Heart right ventricle (tissue), 16 donors: ENCODE measurements around the gene ORC5. TPM values are rescaled to one million over a fixed set of nuclear protein-coding genes. Genes with fewer than 3 reads are reported as not detected.

Experiments
- ATAC-seq, 8 donors: fragments of 200-7000 bp; cut with Tn5 transposase; one replicate each; pipeline ENCODE4 v1.9.1; 2020; ENCODE audit warnings: mild to moderate bottlenecking in 8 of 8, moderate library complexity in 8 of 8, moderate number of reproducible peaks in 1 of 8
- DNase-seq, 2 donors: peaks; one replicate each; pipeline ENCODE4 v3.0.0-alpha.2; 2020
- H3K27ac ChIP-seq, 10 donors: fragments of 200-600 bp; sonication (generic) in 2 of 10; one replicate each; pipeline versions ENCODE4 v1.5.0 to v1.8.0; 2020 to 2022; ENCODE audit warnings: mild to moderate bottlenecking in 3 of 10
- H3K27me3 ChIP-seq, 7 donors: fragments of 200-600 bp; one replicate each; pipeline ENCODE4 v1.8.0; 2021 to 2022; ENCODE audit warnings: mild to moderate bottlenecking in 2 of 7
- H3K36me3 ChIP-seq, 9 donors: fragments of 200-600 bp; sonication (generic) in 1 of 9; one replicate each; pipeline versions ENCODE4 v1.5.0 to v1.8.0; 2020 to 2022; ENCODE audit warnings: mild to moderate bottlenecking in 2 of 9
- H3K4me1 ChIP-seq, 9 donors: fragments of 200-600 bp; sonication (generic) in 1 of 9; one replicate each; pipeline versions ENCODE4 v1.5.0 to v1.8.0; 2020 to 2022; ENCODE audit warnings: mild to moderate bottlenecking in 4 of 9
- H3K4me3 ChIP-seq, 10 donors: fragments of 200-600 bp; sonication (generic) in 2 of 10; one replicate each; pipeline versions ENCODE4 v1.5.0 to v1.8.0; 2020 to 2022; ENCODE audit warnings: mild to moderate bottlenecking in 7 of 10, moderate library complexity in 2 of 10
- H3K9me3 ChIP-seq, 11 donors: fragments of 200-600 bp in 10 of 11; sonication (generic) in 2 of 11; one replicate each; pipeline versions ENCODE4 v1.5.0 to v1.8.0; 2013 to 2022; ENCODE audit warnings: mild to moderate bottlenecking in 2 of 11, control low read depth in 1 of 11, moderate library complexity in 1 of 11
- CTCF ChIP-seq, 9 donors: fragments of 200-600 bp; sonication (generic) in 2 of 9; IDR thresholded peaks; one replicate each; pipeline versions ENCODE4 v1.5.0 to v1.8.0; 2021 to 2022; ENCODE audit warnings: antibody characterized with exemption in 9 of 9, mild to moderate bottlenecking in 5 of 9, moderate library complexity in 1 of 9
- WGBS, 2 donors: extraction: QIAGEN DNeasy Blood & Tissue Kit; methylation state at CpG; one replicate each; pipeline ENCODE4 v1.1.7; 2013; ENCODE audit warnings: inconsistent platforms in 1 of 2; 5-methylcytosine and 5-hydroxymethylcytosine counted together
- intact Hi-C, 10 donors: fragments of 100-400 bp; cut with DNase I; formaldehyde crosslinking; loops; one replicate each; pipeline versions ENCODE4 v1.11.1 to v1.14.2; 2022
- polyA plus RNA-seq, 2 donors: library from polyadenylated mRNA; stranded (reverse); fragments of 200-250 nt; gene quantifications; one replicate each; pipeline ENCODE4 v1.2.3, GENCODE V29; 2013
- total RNA-seq, 10 donors: library from RNA; stranded (reverse); fragmentation: NEBNext Ultra II Directional in 3 of 10; extraction: Animal tissue kit (Norgen Biotek cat#: 25700) in 3 of 10; gene quantifications; one replicate each; pipeline versions ENCODE4 v1.2.1 to v1.2.4, GENCODE V29; 2021 to 2023
- donor health status: Arrhythmogenic right ventricular cardiomyopathy.
- donor health status: ischemic (EF 13 %, LVEDD 7.1; RV severe dilation, severe dysfunction).
- donor health status: healthy with polysubstance abuse.
- donor health status: DM: no; HTN: yes; CAD: no.
- donor health status: DM: no; HTN: no; CAD: no.
- donor health status: ischemic (EF 25% LVEDD 6.9; RV normal size, moderate dysfunction).
- donor health status: ischemic (EF 25% LVEDD 5.7; RV mildly dilated, moderate dysfunction).
- donor health status: healthy.
- donor health status: DM: yes; HTN: yes; CAD: no.
- donor health status: Ischemic cardiomyopathy.
- donor health status: ischemic (EF 35%, LVEDD 5.7; RV mildly dilated, moderate dysfunction).
- donor health status: nonischemic (EF 11% LVEDD 7.7; RV severe dilation, severe dysfunction).
- donor health status: DM: yes; HTN: yes; CAD: no.
- donor health status: PGD.
- donor health status: ischemic (EF 29% LVEDD 5.4; RV normal size, mild dysfunction).
- donor health status: nonischemic (EF 23%, LVEDD 6.1; RV moderate dilation, normal function).

The ORC5 gene
- total and polyA plus RNA-seq, 12 donors, result 3.2 to 12.0 (median 6.9) TPM

- no peak for DNase-seq
- ATAC-seq, result no peak
These were observed 69.8 kb downstream of the ORC5 start for GRCh38 chr7:104137971-104138370.

GRCh38 chr7:104137511-104137910 lies 70.3 kb downstream of the ORC5 start:
- no peaks in the 10 kb centered on the region for H3K9me3 ChIP-seq
- H3K4me3 ChIP-seq, result no peak overlapping the region
- H3K27ac ChIP-seq, result no peak overlapping the region
- intact Hi-C loops, result no loop called here
- H3K4me1 ChIP-seq, result peaks cover 0 to 18% (median 0%) of the 10 kb centered on the region in 9 donors
- 98 to 99% methylated on average over 10 of the region's 10 CpGs for WGBS, 2 donors
- TF ChIP-seq CTCF (IDR thresholded peaks at IDR 0.05), result no peak
- H3K27me3 ChIP-seq, result no peaks in the 10 kb centered on the region
- no peak for ATAC-seq
- no peak for DNase-seq
- peaks cover 0 to 62% (median 3%) of the 10 kb centered on the region in 9 donors for H3K36me3 ChIP-seq

More at GRCh38 chr7:104137971-104138370, 69.8 kb downstream of the ORC5 start:
- no peaks in the 10 kb centered on the region for H3K27me3 ChIP-seq
- H3K9me3 ChIP-seq, result no peaks in the 10 kb centered on the region
- WGBS, 2 donors, result 95 to 97% methylated on average over 7 of the region's 7 CpGs
- no peak overlapping the region for H3K4me3 ChIP-seq
- no peak overlapping the region for H3K27ac ChIP-seq
- peaks cover 0 to 18% (median 0%) of the 10 kb centered on the region in 9 donors for H3K4me1 ChIP-seq
- TF ChIP-seq CTCF (IDR thresholded peaks at IDR 0.05), result no peak
- H3K36me3 ChIP-seq, result peaks cover 0 to 57% (median 3%) of the 10 kb centered on the region in 9 donors
- intact Hi-C loops, result no loop called here

- H3K4me1 ChIP-seq, result peaks cover 0 to 13% (median 0%) of the 10 kb centered on the region in 9 donors
- whole genome bisulfite sequencing, 2 donors, result 72 to 82% methylated on average over 3 of the region's 3 CpGs
- no peak overlapping the region for H3K27ac ChIP-seq
- no peaks in the 10 kb centered on the region for H3K27me3 ChIP-seq
- ATAC-seq (no peak), DNase-seq (no peak)
- H3K9me3 ChIP-seq, result no peaks in the 10 kb centered on the region
- peaks cover 0 to 67% (median 3%) of the 10 kb centered on the region in 9 donors for H3K36me3 ChIP-seq
- intact Hi-C loops, result no loop called here
- H3K4me3 ChIP-seq, result no peak overlapping the region
- TF ChIP-seq CTCF (IDR thresholded peaks at IDR 0.05), result no peak
These were observed 70.8 kb downstream of the ORC5 start for GRCh38 chr7:104136981-104137380.

- 78 to 90% methylated on average over 2 of the region's 2 CpGs for WGBS, 2 donors
- Histone ChIP-seq H3K27me3 (no peaks in the 10 kb centered on the region), H3K9me3 (no peaks in the 10 kb centered on the region), H3K4me3 (no peak overlapping the region), H3K4me1 (peaks cover 0 to 12% (median 0%) of the 10 kb centered on the region in 9 donors), H3K36me3 (peaks cover 0 to 72% (median 3%) of the 10 kb centered on the region in 9 donors), H3K27ac (no peak overlapping the region)
- intact Hi-C loops, result no loop called here
- no peak for TF ChIP-seq CTCF (IDR thresholded peaks at IDR 0.05)
- ATAC-seq (no peak), DNase-seq (no peak)
These were observed 71.3 kb downstream of the ORC5 start for GRCh38 chr7:104136561-104136960.
